Bronchial smooth muscle cell (primary cell): ENCODE data around the gene POLR2H. TPM values are rescaled to one million over a fixed set of nuclear protein-coding genes. Genes with fewer than 3 reads are reported as not detected.

Experiments used
- total RNA-seq: library from RNA; depleted of rRNA; stranded (reverse); fragments of >200 nt; gene quantifications from 2 replicates; pipeline ENCODE4 v1.2.1, GENCODE V29; 2014

The POLR2H gene
- 60.3 and 62.1 TPM in 2 replicates for total RNA-seq

DNA sequence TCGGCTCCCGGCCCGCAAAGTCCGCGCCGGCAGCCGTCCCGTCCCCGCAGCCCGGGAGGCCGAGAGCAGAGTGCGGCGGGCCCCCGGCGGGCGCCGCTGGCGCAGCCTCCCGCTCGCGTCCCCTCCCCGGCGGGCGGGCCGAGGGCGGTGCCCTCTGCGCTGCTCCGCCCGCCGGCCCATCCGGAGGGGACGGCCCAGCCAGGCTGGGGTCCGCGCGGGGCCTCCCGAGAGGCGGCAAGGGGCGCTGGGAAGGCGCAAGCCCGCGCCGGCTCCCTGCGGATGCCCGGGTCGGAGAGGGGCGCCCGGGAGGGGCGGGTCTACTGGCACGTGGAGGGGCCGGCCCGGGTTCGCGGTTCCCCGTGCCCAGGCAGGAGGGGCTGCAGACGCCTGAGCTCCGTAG lies at the start of gene POLR2H, which contains the start of gene CLCN2:
Gene POLR2H (plus strand): TSS at position 179 of the 400 bp plus-strand sequence. CDS start 1,783 bp downstream, outside the sequence.
Gene CLCN2 (minus strand): TSS at position 74 of the 400 bp plus-strand sequence. CDS start 126 bp downstream, outside the sequence.

DNA sequence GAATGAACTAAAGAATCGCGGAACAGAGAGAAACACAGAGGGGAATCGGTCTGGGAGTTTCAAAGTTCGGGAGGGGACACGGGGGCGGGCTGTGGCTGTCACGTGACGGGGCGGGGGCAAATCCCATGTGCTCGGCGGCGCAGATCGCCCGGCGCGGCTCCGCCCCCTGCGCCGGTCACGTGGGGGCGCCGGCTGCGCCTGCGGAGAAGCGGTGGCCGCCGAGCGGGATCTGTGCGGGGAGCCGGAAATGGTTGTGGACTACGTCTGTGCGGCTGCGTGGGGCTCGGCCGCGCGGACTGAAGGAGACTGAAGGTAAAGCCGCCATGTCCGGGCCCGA lies 47.2 kb upstream of the POLR2H start, which contains the start of gene EIF4G1:
Gene EIF4G1 (plus strand): TSS at position 244 of the 337 bp plus-strand sequence. CDS start 1,191 bp downstream, outside the sequence.

DNA sequence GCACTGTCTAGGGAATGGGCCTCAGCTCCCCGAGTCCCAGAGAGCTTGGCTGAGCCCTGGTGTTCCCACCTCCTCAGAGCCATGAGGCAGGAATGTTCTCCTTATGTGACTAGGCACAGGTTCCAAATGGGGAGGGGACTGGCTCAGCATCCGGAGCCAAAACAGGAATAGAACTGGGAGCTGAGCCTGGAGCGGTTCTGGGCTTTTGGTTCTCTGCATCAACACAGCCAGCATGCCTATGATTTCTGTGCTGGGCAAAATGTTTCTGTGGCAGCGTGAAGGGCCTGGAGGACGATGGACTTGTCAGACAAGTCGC lies 24.2 kb upstream of the POLR2H start, which contains the start of gene FAM131A:
Gene FAM131A (plus strand): TSS at position 202 of the 316 bp plus-strand sequence. CDS start 31 bp downstream, at position 233.

DNA sequence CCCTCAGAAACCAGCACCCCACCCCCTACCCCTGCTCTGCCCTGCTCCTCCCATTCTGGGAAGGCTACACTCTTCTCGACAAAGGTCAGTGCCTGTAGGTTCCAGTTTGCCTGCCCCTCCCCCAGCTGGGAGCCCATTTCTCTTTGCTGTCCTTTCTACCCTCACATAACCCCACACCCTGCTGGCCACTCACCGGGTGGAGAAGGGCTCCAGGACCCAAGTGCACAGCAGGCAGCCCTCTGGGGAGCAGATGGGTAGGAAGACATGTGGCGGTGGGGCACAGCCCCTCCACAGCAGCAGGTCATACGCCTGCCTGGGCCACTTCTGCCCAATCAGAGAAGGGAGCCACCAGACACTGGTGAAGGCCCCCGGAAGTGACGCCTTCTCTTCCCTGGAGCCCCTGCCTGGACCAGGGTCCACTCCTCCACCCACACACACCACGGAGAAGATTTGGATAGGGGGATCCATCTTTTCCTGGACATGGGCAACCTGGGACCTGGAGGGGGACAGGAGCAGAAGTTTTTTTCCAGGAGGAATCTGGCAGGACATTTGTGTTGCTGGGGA lies 16.5 kb downstream of the POLR2H start, which contains the start of gene THPO:
Gene THPO (minus strand): TSS at position 326 of the 564 bp plus-strand sequence. CDS start 1,948 bp downstream, outside the sequence.

DNA sequence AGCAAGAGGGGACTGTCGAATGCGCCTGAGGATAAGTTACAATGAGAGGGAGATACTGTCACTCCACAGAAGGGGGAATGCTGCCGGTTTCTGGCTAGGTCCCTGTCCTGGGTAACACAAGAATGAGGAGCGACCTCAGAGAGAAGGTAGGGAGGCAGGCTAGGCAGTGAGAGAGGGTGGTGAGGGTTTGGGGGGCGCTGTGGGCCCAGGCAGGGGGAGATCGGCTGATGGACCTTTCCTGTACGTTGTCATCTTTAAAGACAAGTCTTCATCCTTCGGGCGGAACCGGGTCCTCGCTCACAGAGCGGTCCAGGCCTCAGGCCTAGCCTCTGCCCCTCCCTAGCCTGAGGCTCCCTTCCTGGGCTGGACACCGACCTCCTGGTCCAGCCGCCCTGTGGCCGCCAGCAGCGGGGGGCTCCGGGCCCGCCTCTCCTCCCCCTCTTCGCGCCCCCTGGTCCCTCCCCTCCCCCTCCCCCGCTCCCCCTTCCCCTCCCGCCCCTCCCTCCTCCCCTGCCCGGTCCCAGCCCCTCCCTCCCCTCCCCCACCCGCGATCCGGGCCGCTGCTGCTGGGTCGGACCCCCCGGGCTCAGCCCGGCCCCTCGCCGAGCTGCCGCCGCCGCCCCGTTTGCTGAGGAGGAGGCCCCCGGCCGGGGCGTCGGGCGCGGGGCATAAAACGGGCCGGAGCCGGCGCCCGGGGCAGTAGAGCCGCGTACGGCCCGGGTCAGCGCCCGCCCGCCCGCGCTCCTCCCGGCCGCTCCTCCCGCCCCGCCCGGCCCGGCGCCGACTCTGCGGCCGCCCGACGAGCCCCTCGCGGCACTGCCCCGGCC lies 18.1 kb downstream of the POLR2H start, which contains the start of gene CHRD:
Gene CHRD (plus strand): TSS at position 697 of the 827 bp plus-strand sequence. CDS start 265 bp downstream, outside the sequence.

Other genes with a start within 250 kb of the POLR2H start
- gene EIF2B5, start 226.4 kb upstream of the POLR2H start, total RNA-seq: 29.9 and 32.8 TPM in 2 replicates
- 28.7 and 36.6 TPM in 2 replicates for gene DVL3, start 206.3 kb upstream of the POLR2H start, total RNA-seq
- gene AP2M1, start 186.9 kb upstream of the POLR2H start, total RNA-seq: 624 and 646 TPM in 2 replicates
- gene ABCF3, start 175.5 kb upstream of the POLR2H start, total RNA-seq: 57.1 and 68.0 TPM in 2 replicates
- gene VWA5B2, start 132.1 kb upstream of the POLR2H start, total RNA-seq: not detected in 2 replicates
- gene ALG3, start 112.7 kb upstream of the POLR2H start, total RNA-seq: 20.5 and 21.4 TPM in 2 replicates
- 1.1 and 1.5 TPM in 2 replicates for gene EEF1AKMT4, start 112.0 kb upstream of the POLR2H start, total RNA-seq
- gene CAMK2N2, start 100.2 kb upstream of the POLR2H start, total RNA-seq: 0.16 TPM in 1 of 2 replicates, not detected in the other
- not detected in 2 replicates for gene ECE2, start 85.7 kb upstream of the POLR2H start, total RNA-seq
- gene PSMD2, start 62.5 kb upstream of the POLR2H start, total RNA-seq: 431 and 478 TPM in 2 replicates
- 222 and 223 TPM in 2 replicates for gene EIF4G1, start 47.1 kb upstream of the POLR2H start, total RNA-seq
- 15.0 and 19.2 TPM in 2 replicates for gene FAM131A, start 24.1 kb upstream of the POLR2H start, total RNA-seq
- 3.5 and 4.6 TPM in 2 replicates for gene CLCN2, start 105 bp upstream of the POLR2H start, total RNA-seq
- 0.16 and 0.52 TPM in 2 replicates for gene THPO, start 16.5 kb downstream of the POLR2H start, total RNA-seq
- 1.1 and 6.1 TPM in 2 replicates for gene CHRD, start 18.3 kb downstream of the POLR2H start, total RNA-seq
- 6.8 and 15.5 TPM in 2 replicates for gene EPHB3, start 200.1 kb downstream of the POLR2H start, total RNA-seq